ENCODE measurements around the gene PLEKHA6. TPM values are rescaled to one million over a fixed set of nuclear protein-coding genes. Genes with fewer than 3 reads are reported as not detected.

Gene PLEKHA6
- total RNA-seq, 4 donors from 2014 or later = 4.3 to 13.2 (median 7.7) TPM

- Histone ChIP-seq H3K36me3 (no peaks in the 10 kb centered on the region), H3K9me3 (no peaks in the 10 kb centered on the region), H3K4me1 (peaks cover 0 to 6% of the 10 kb centered on the region in 2 donors), H3K27ac (no peak overlapping the region), H3K4me3 (no peak overlapping the region), H3K27me3 (peaks cover 5 to 8% (median 7%) of the 10 kb centered on the region in 3 donors)
- DNase-seq = no peak
- intact Hi-C loops (cut with DNase I; ENCODE audit: low total_unique reads) = loop anchor here (5.0 kb wide), 1 partner anchor 96 kb away; no protein-coding TSS in a partner anchor
- ATAC-seq = no peak
- in situ Hi-C loops (cut with MboI; ENCODE audit: low sequenced_read_pairs in 4 of 4) = loop anchor here in 3 of 4 donors (5.0 to 25.0 kb wide), 2 partner anchors 151 kb away; partner anchors contain the start of gene PLEKHA6 (in 1 of the 3)
- TF ChIP-seq, protein P1, sequence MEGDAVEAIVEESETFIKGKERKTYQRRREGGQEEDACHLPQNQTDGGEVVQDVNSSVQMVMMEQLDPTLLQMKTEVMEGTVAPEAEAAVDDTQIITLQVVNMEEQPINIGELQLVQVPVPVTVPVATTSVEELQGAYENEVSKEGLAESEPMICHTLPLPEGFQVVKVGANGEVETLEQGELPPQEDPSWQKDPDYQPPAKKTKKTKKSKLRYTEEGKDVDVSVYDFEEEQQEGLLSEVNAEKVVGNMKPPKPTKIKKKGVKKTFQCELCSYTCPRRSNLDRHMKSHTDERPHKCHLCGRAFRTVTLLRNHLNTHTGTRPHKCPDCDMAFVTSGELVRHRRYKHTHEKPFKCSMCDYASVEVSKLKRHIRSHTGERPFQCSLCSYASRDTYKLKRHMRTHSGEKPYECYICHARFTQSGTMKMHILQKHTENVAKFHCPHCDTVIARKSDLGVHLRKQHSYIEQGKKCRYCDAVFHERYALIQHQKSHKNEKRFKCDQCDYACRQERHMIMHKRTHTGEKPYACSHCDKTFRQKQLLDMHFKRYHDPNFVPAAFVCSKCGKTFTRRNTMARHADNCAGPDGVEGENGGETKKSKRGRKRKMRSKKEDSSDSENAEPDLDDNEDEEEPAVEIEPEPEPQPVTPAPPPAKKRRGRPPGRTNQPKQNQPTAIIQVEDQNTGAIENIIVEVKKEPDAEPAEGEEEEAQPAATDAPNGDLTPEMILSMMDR (IDR thresholded peaks at IDR 0.05 in 4 of 5, conservative IDR thresholded peaks at IDR 0.05 in 1 of 5) = no peak
- no peak for TF ChIP-seq POLR2A (IDR thresholded peaks at IDR 0.05)
Measured at GRCh38 chr1:204211046-204211445, 148.7 kb downstream of the PLEKHA6 start.

DNA sequence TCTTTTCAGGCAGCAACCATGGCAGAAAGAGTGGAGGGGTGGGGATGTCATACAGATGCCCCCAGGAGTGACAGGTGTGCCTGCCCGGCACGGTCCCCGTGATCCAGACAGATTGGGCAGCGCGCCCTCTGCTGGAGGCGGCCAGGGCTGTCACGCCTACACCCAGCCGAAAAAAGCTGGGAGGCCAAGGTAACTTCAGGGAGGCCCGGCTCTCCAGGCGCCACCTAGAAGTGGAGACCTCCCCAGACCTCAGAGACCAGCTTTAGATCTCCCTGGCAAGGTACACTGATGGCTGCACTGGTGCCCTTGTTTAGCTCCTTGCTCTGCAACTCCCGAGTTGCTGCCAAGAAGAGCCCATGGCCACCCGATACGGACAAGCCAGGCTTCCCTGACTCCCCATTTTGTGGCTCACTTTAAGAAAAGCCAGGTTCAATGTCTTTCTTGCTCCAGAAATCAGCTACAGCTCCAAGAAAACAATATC, 152.6 kb downstream of the PLEKHA6 start:
- intact Hi-C loops (cut with DNase I; ENCODE audit: low total_unique reads) = loop anchor here (1.0 to 5.0 kb wide), 2 partner anchors 45 to 345 kb away; partner anchors contain the start of gene SNRPE
- H3K4me3 ChIP-seq = no peak overlapping the region
- no peak overlapping the region for H3K27ac ChIP-seq
- peak; percentile 74 to 75 for ATAC-seq
- no peak for TF ChIP-seq POLR2A (IDR thresholded peaks at IDR 0.05)
- TF ChIP-seq, protein P1 (IDR thresholded peaks at IDR 0.05 in 4 of 5, conservative IDR thresholded peaks at IDR 0.05 in 1 of 5) = peak; percentile 61 to 91 (median 88)
- peaks cover 0 to 6% (median 3%) of the 10 kb centered on the region in 3 donors for H3K27me3 ChIP-seq
- in situ Hi-C loops (cut with MboI; ENCODE audit: low sequenced_read_pairs in 4 of 4) = loop anchor here in 3 of 4 donors (5.0 to 25.0 kb wide), 2 partner anchors 40 to 155 kb away; partner anchors contain the start of genes REN (in 2 of the 3) and PLEKHA6 (in 1 of the 3)
- no peaks in the 10 kb centered on the region for H3K4me1 ChIP-seq
- no peaks in the 10 kb centered on the region for H3K9me3 ChIP-seq
- peak; percentile 34 to 37 for DNase-seq
- H3K36me3 ChIP-seq = no peaks in the 10 kb centered on the region

- in situ Hi-C loops (cut with MboI; ENCODE audit: low sequenced_read_pairs in 4 of 4) = loop anchor here in 3 of 4 donors (5.0 to 25.0 kb wide), 2 partner anchors 39 to 156 kb away; partner anchors contain the start of genes REN (in 2 of the 3) and PLEKHA6 (in 1 of the 3)
- Histone ChIP-seq H3K4me3 (no peak overlapping the region), H3K36me3 (no peaks in the 10 kb centered on the region), H3K27ac (no peak overlapping the region), H3K4me1 (no peaks in the 10 kb centered on the region), H3K9me3 (no peaks in the 10 kb centered on the region), H3K27me3 (peaks cover 0 to 6% (median 3%) of the 10 kb centered on the region in 3 donors)
- intact Hi-C loops (cut with DNase I; ENCODE audit: low total_unique reads) = loop anchor here (5.0 kb wide), 1 partner anchor 344 kb away; the partner anchor contains the start of gene SNRPE
- DNase-seq (no peak), ATAC-seq (no peak)
- TF ChIP-seq POLR2A (IDR thresholded peaks at IDR 0.05) = no peak
- TF ChIP-seq, protein P1 (IDR thresholded peaks at IDR 0.05 in 4 of 5, conservative IDR thresholded peaks at IDR 0.05 in 1 of 5) = no peak
Measured at GRCh38 chr1:204206121-204206520, 153.6 kb downstream of the PLEKHA6 start.

DNA sequence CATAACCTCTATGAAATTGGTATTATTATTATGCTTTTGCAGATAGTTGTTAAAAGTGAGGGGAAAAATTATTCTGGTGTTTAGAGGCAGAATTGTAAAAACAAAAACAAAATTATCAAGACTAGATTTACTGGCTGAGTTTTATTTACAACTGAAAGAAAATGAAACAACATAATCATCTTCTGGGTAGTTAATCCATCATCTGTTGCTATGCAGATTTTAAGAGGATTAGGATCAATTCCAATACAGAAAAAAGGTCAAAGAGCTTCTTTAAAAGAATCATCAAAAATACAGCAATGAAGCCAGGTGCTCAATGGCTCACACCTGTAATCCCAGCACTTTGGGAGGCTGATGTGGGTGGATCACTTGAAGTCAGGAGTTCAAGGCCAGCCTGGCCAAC, 154.2 kb downstream of the PLEKHA6 start:
- Histone ChIP-seq H3K9me3 (no peaks in the 10 kb centered on the region), H3K27me3 (peaks cover 0 to 6% (median 3%) of the 10 kb centered on the region in 3 donors), H3K27ac (no peak overlapping the region), H3K36me3 (no peaks in the 10 kb centered on the region), H3K4me1 (peaks cover 0 to under 1% of the 10 kb centered on the region in 2 donors), H3K4me3 (no peak overlapping the region)
- TF ChIP-seq POLR2A (IDR thresholded peaks at IDR 0.05) = no peak
- TF ChIP-seq, protein P1 (IDR thresholded peaks at IDR 0.05 in 4 of 5, conservative IDR thresholded peaks at IDR 0.05 in 1 of 5) = no peak
- intact Hi-C loops (cut with DNase I; ENCODE audit: low total_unique reads) = loop anchor here (5.0 kb wide), 1 partner anchor 343 kb away; the partner anchor contains the start of gene SNRPE
- DNase-seq (no peak), ATAC-seq (no peak)
- in situ Hi-C loops (cut with MboI; ENCODE audit: low sequenced_read_pairs in 4 of 4) = loop anchor here in 3 of 4 donors (5.0 to 25.0 kb wide), 2 partner anchors 38 to 157 kb away; partner anchors contain the start of genes REN (in 2 of the 3) and PLEKHA6 (in 1 of the 3)
